ENCODE measurements around the gene ZNF385B.

Gene ZNF385B

DNA sequence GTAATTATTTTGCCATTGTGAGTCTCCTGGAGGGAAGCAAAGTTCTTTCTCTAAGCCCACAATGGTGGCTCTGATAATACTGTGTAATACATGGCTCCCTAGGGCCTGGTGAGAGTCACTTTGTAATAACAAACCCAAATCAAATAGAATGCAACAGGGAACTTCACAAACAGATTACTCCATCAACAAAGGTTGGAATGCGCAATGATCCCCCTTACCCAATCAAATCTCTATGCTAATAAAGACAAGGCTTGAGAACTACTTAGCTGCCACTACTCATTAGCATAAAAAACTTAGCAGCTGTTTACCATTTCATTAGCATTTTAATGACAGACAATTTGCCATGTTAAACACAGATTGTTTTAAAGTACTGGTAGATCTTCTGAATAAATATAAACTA lies 311.2 kb downstream of the ZNF385B start:
- FAIRE-seq, result no peak

DNA sequence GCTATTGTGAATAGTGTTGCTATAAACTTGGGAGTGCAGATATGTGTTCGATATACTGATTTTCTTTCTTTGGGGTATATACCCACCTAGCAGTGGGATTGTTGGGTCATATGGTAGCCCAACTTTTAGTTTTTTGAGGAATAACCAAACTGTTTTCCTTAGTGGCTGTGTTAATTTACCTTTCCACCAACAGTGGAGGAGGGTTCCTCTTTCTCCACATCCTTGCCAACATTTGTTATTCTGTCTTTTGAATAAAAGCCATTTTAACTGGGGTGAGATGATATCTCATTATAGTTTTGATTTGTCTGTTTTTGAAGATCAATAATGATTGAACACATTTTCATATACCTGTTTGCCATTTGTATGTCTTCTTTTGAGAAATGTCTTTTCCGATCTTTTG lies 314.8 kb downstream of the ZNF385B start:
- no peak for FAIRE-seq

DNA sequence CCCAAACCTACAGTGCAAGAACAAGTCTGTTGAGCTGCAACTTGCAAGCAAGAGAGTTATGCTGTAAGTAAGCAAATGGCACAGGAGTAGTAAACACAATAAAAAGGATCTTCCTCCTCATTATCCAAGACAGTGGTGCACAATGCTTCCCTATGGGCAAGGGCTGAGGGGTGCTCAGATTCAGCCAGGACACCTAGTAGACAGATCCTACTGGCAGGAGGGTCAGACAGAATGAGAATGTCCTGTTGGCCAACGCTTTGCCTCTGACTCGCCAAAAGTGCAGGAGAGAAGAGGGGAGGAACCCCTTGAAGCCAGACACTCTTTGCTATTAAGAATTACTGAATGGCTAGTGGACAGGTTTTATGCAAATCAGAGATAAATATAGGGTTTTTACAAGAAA lies 316.4 kb downstream of the ZNF385B start:
- FAIRE-seq, result no peak

DNA sequence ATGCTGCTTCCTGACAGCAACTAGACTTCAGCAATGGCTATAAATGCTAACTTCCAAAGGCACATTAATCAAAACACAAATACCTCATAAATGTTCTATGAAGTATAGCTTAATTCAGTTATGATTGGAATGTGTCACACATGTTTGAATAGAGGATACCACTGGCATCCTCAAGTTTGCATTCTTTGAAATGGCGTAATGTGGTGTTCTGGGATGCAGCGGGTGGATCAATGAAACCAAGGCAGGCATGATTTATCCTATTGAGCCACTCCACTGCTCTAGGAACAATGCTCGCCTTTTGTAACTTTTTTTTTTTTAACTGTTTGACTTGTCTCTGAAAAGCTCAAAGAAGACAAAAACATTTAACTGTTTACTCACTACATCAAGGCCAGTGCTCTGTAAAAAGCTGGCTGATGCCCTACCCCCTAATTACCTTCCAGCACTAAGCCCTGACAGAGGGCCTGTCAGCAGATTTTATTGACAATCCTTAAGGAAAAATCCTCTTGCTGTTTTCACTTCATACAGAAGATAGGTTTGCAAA lies 318.0 kb downstream of the ZNF385B start:
- FAIRE-seq, result no peak

DNA sequence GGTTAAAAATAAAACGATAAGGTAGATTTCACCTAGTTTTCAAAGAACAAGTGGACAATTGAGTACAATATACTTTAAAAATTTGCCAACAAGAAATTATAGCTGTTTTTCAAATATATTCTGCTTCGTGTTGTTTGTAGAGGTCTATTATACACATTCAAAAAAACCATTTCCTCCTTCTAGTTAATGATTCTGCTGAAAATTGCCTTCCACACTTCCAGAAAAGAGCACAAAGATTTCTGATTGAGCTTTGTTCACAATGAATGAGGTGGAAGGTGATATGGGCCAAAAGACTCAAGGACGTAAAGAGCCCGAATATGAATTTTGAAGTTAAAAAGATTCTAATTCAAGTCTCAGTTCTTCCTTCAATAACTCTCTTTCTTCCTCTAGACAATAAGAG lies 319.8 kb downstream of the ZNF385B start:
- no peak for FAIRE-seq

DNA sequence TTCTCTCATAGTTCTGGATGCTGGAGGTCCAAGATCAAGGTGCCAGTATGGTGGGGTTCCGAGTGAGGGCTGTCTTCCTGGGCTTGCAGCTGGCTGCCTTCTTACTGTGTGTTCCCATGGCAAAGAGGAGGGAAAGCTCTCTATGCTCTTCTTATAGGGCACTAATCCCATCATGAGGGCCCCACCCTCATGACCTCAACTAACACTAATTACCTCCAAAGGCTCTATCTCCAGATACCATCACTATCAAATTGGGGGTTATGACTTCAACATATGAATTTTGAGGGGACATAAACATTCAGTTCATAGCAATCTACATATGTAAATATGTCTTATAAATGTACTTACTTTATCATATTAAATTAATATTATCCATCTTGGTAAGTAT lies 322.3 kb downstream of the ZNF385B start:
- no peak for FAIRE-seq

DNA sequence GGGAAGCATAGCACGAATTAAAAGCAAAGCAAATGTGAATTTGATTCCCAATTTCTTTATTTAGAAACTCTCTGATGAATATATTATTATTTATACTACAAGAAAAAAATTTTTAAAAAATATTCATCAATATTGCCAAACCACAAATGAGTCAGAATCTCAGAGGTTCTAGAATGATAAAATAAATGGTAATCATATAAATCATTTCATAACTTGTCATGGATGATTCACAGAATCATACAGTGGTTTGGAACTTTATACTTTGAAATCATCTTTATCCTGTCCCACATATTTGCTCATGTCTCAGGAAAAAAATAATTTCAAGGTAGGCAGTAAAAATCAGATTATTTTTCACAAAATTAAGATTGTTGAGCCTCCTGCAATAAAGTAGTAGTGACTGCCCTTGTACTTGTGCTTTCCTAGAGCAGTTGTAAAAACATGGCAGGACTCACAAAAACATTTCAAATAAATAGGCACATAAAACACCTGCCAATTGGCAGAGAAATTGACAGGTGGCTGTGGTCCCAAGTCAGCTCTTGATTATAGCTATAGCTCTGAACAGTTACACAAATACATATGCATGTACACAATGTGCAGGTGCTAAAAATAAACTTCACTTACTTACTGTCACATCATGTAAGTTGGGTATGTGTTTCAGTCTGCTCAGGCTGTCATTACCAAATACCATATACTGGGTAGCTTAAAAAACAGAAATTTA lies 322.8 kb downstream of the ZNF385B start:
- FAIRE-seq, result no peak

DNA sequence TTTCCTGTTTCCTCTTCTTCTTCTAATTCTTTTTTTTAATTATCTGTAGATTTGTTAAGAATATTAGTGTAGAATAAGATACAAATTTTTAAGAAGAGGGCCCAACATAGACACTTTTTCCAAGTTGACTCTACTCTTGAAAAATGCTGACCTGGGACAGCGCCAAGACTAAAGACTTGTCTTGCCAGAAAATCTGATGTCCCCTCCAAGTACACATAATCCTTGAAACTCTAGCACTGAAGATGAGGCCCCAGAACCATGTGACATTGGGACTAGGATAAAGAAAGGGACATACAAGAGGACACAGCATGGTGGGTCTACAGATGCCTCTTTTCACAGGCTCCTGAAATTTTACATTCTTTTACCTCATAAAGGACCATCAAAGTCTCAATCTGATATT lies 325.2 kb downstream of the ZNF385B start:
- no peak for FAIRE-seq

DNA sequence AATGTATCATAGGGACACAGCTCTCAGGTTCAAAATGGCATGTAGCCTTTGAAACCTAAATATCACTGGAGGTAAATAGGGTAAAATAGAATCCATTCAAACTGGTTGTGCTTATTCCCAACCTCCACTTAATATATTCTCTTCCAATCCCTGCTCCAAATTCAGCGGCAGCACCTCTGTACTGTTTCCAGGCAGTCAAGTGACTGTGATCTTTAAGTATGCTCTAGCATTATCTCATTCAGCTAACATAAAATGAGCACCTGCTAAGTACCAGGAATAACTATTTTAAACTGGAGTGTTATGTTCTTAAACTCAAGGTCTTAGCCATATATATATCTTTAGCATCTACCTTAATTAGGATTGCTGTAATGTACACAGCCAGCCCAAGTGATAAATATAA lies 327.5 kb downstream of the ZNF385B start:
- no peak for FAIRE-seq

DNA sequence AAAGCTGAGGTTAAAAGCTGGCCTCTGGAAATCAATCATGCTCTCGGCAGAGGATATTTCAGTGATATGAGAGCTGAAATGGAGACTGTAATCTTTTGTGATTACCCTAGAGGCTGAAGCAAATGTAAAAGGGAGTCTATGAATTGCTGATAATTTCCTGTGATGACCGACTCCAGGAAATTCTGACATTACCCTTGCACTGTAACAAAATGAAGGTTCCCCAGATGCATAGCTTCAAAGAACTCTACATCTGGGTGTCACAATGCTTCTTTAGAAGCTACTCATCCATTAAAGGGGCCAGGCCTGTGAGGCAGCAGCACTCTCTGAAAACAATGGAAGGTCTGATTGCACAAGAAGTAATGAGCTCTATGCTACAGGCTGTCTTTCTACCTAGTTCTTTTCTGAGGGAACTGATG lies 328.5 kb downstream of the ZNF385B start:
- no peak for FAIRE-seq

DNA sequence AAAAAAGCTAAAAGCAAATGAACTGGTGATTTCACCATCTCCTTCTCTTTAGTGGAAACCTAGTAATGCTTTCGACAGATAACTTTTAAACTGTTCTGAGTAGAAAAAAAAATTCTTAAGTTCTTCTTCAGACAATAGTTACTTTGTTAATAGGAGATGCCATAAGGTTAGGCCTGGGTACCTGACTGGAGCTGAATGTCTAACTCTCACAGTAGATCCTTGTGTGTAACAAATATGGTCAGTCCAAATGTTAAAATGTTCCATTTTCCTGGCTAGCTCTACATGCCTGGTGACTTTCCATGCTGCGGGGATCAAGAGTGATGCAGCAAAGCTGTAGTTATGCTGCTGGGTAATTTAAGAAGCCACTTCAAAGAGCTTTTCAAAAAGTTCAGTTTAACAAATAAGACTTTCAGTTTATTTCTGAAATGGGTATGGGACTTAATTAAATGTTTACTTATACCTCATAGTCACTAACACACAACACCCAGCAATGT lies 332.8 kb downstream of the ZNF385B start:
- no peak for FAIRE-seq

DNA sequence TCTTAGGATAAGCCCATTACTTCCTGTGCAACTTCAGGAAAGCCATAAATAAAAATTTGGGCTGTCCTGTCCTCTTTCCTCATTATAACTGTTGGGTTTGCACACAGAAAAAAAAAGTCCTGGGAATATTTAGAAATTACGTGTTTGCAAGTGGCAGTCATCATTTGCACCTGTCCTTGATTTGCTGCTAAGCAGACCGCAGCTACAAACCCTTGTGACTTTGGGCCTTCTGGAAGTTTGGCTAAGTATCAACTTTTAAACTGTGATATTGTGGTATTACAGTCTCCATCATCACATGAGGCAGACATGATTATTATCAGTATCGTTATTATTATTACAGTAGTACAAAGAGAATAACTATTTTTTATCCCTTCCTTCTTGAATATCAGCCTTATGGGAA lies 336.1 kb downstream of the ZNF385B start:
- FAIRE-seq, result no peak

DNA sequence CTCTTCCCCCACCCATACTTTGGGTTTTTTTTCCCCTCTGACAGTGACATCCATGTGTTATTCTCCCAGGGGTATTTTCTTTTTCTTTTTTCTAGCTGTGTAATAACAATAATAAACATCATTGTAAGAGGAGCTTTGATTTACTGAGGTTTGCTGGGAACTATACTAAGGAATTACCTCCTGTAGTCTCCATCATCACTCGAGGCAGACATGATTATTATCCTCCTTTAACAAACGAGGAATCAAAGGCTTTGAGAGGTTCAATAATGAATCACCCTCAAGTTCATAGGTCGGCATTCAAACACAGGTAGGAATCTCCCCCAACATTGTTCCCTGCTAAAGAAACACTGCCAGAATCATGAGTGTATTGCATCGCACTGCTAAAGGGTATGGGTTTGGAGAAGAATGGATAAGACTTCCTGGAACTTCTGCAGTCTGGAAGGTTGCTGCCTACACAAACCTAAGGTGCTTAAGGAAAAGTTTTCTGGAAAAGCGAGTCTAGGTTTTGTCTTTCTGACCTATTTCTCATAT lies 336.5 kb downstream of the ZNF385B start:
- FAIRE-seq, result no peak

DNA sequence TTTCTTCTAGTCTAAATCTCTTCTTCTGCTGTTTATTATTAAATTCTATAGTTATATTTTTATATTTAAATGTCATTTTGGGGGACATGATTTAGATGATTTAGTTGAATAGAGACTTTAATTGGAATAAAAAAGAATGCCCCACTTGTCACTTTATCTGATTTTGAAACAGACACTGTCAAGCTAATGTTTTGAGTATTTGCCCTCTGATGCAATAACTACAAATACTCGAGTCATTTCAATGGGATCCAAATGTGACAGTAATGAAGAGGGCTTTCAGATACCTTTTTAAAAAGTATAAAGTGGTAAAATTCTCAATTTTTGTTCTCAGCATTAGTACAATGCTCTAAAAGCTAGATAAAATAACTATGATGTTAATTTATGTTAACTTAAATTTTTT lies 339.5 kb downstream of the ZNF385B start:
- FAIRE-seq, result no peak

DNA sequence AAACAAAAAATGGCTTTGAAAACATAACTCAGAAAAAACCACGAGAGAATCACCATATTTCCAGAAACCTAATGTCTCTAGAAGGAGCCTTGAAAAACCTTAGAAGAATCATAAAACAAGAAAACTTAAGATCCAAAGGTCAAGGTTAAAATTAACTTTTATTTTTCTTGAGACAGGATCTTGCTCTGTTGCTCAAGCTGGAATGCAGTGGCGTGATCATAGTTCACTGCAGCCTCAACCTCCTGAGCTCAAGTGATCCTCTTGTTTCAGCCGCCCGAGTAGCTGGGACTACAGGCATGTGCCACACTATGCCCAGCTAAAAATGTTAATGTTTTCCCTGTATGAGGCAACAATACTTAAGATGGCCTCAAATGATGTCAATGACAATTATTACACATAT lies 342.6 kb downstream of the ZNF385B start:
- no peak for FAIRE-seq

DNA sequence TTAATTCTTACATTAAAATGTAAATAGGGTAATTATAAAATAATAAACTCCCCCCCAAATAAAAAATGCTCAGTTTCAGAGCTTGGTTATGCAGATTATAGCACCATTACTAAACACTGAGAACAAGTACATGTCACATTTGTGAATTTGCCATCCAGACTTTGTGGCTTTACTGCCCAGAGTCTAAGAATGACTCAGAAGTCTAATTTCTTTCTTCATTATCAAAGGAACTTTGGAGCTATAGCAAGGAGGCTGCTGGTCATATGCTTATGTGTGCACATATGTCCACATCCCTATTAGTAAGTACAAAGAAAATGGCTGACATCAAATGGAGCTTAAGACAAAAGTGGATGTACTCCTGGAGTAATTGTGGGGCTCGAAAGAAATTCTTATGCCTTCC lies 348.2 kb downstream of the ZNF385B start:
- FAIRE-seq, result no peak

DNA sequence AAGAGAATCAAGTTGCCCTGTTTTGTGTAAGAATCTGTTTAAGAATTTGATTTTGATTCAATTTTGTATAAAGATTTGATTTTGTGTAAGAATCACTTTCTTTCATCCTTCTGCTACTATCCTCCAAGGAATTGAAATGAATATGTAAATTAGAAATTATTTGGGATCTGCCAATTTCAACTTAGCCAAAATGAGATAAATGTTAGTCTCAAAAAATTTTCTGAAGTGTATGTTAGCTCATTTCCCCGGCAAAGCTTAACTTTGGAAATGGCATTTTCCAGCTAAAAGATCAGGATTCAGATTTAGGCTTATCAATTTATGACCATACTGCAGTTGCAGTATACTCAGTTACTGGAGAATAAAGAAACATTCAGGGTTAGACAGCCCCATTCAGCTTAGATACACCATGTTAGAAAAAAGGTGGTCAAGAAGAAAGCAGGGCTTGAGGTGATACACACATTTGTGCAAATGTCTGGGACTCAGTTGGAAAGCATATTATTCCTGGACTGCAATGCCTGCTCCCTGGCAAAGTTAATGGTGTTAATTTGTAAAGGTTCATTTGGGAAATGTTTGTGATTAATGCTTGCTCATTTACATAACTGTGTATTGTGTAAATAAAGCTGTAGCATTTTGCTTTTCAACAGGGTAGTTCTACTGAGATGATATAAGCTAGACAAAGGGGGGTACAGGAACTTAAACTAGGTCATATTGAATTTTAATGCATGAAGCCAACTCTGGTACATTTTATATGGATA lies 349.0 kb downstream of the ZNF385B start:
- no peak for FAIRE-seq

DNA sequence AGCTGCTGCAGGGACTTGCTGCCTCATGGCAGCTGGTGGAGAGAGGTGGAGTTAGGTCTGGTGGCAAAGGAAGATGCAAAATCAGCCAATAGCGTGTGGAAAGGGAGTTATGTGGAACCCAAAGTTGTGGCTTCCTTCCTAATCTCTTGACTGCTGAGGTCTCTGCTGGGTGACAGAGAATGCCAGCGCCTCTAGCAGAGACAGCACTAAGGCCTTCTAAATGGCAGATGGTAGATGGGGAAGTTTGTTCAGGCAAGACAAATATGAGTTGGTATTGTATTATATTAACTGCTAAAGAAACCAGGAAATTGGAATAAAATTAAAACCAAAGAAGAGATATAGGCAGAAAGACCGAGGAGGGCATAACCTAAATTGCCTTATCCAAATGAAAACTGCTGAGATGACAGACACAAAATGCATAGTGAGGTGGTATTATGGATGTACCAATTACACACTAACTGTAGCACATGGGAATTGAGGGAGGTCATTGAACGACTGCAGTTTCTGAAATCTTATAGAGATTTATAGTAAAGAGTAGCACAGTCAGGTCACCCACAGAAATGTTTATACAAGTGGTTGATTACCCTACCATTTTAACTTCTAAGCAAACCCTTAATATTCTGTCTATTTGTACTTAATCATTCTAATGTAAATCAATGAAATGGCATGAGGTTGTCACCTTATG lies 350.2 kb downstream of the ZNF385B start:
- FAIRE-seq, result no peak

DNA sequence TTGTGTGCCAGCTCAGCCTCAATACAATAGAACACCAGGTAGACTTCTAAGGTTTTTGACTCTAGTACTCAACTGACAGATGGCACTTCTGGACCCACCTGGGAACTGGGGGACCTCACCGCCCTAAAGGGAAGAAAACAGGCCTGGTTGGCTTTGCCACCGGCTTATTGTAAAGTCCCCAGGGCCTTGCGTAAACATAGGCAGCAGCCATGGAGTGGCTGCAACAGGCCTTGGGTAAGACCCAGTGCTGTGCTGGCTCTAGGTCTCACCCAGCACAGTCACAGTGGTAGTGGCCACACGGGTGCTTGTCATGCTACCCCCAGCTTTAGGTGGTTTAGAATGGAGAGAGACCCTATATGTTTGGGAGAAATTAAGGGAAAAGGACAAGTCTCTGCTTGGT lies 366.1 kb downstream of the ZNF385B start:
- FAIRE-seq, result no peak

DNA sequence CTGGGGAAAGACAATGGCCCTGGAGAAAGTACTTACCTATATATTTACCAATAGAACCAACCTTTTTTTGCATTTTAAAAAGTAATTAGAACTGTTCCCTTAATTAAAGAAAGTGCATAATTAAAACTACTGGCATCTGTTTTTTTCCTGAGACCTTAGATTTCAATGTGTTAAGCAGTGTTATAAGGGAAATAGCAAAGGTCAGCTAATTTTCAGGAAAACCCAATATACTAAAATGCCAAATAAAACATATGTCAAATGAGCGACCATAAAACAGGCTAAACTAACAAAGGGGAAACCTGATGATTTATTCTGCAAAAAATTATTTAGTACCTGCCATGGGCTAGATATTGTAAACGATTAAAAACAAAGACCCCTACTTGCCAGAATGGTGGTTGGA lies 372.8 kb downstream of the ZNF385B start:
- FAIRE-seq, result no peak

DNA sequence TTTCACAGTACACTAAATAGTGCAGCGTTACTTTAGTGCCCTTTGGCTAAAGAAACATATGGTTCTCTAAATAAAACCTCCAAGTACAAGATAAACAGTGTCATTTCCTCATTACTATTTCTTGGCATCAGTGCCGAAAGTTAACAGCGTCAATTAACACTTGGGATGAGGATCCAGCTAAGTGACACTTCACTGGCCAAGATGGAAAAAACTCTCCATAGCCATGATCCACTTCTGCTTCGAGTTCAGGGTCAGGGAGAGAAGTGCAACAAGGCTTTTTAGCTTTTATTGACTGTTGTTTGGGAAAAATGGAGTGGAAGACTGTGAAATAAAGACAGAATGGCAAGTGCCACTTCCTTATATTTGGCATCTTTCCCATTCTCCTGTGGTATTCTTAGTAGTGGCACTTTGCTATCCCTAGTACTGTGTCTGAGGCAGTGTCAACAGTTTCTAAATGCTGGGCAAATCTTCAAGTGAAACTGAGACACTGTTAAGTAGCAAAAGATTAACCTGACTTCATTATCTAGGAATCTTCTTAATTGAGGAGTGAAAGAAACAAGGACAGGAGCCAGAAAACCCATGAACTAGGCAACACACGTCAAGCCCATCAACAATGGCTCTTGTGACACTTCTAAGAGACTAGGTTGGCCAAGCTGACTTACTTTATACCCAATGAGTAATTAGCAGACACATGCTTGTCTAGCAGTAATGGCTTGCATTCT lies 374.2 kb downstream of the ZNF385B start:
- peak; percentile 21 for FAIRE-seq

DNA sequence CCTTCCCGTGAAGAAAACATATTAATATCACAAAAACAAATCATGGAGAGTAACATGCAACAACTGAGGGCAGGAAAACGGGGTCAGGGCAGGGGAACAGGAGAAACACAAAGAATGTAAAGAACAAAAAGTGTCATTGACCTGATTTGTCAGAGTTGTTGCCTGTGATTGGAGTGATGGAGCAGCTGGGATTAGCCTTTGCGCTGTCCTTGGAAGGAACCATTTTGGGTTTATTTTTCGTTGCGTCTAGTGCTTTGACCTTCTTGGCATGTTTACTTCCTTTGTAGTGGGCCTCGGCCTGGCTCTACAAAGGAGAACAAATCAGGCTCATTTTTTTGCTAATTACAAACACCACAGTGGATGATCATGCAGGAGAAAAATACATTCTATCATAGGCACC lies 378.3 kb downstream of the ZNF385B start:
- no peak for FAIRE-seq

DNA sequence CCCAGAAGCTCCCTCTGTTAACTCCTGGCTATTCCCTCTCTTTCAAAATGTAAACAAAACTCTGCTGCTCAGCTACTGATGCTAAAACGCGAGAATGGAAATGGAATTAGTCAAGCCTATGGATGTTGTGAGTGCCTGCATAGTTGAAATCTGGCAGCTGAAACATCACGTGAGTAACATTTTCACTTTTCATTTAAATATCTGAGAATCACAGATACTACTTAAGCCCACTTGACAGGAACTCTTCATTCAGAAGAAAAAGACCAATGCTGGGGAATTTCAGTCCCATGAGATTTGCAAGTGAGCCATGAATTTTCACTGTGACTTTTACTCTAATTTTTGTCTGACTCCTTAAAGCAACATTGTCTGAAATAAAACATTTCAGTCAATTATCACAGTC lies 381.5 kb downstream of the ZNF385B start:
- FAIRE-seq, result no peak

Data from colon (tissue), 2 donors.